GM23338 (cell line): ENCODE data around the gene RNF175. TPM values are rescaled to one million over a fixed set of nuclear protein-coding genes. Genes with fewer than 3 reads are reported as not detected.
A peak's percentile ranks its signal among the peaks of the same experiment; 100 is the strongest.

Source experiments
- ATAC-seq: fragments of 200-7000 bp; cut with Tn5 transposase; 3 replicates; pipeline ENCODE4 v1.9.1; 2020
- DNase-seq: peaks from one replicate; pipeline ENCODE4 v3.0.0-alpha.2; 2015; ENCODE audit warnings: low spot score
- H2AFZ ChIP-seq: fragments of 200-600 bp; sonication (generic); 2 replicates; pipeline ENCODE4 v1.8.0; 2016; ENCODE audit warnings: antibody characterized with exemption, mild to moderate bottlenecking, moderate library complexity
- H3F3A ChIP-seq: fragments of 200-600 bp; sonication (generic); replicated peaks from 2 replicates; pipeline ENCODE4 v1.8.0; 2017; ENCODE audit warnings: antibody characterized with exemption, mixed run types, low read depth
- H3K27ac ChIP-seq: fragments of 200-600 bp; sonication (generic); 2 replicates; pipeline ENCODE4 v1.6.1; 2016; ENCODE audit warnings: low read depth
- H3K27me3 ChIP-seq: fragments of 200-600 bp; sonication (generic); 2 replicates; pipeline ENCODE4 v1.8.0; 2016; ENCODE audit warnings: mild to moderate bottlenecking, mixed run types, moderate library complexity; ENCODE audit not compliant: insufficient read depth
- H3K36me3 ChIP-seq: fragments of 200-600 bp; sonication (generic); 2 replicates; pipeline ENCODE4 v1.8.0; 2016; ENCODE audit warnings: mild to moderate bottlenecking; ENCODE audit not compliant: insufficient read depth
- H3K4me1 ChIP-seq: fragments of 200-600 bp; sonication (generic); 2 replicates; pipeline ENCODE4 v1.8.0; 2016; ENCODE audit warnings: mild to moderate bottlenecking, moderate library complexity; ENCODE audit not compliant: insufficient read depth
- H3K4me2 ChIP-seq: fragments of 200-600 bp; sonication (generic); 2 replicates; pipeline ENCODE4 v1.7.1; 2017; ENCODE audit warnings: mixed run types
- H3K4me3 ChIP-seq: fragments of 200-600 bp; sonication (generic); 2 replicates; pipeline ENCODE4 v1.6.1; 2016; ENCODE audit warnings: mixed run types
- H3K79me2 ChIP-seq: fragments of 200-600 bp; sonication (generic); replicated peaks from 2 replicates; pipeline ENCODE4 v1.8.0; 2017; ENCODE audit warnings: mild to moderate bottlenecking; ENCODE audit not compliant: insufficient read depth
- H3K9me2 ChIP-seq: fragments of 200-600 bp; sonication (generic); 2 replicates; pipeline ENCODE4 v1.8.0; 2017; ENCODE audit not compliant: insufficient read depth
- H4K20me1 ChIP-seq: fragments of 200-600 bp; sonication (generic); replicated peaks from 2 replicates; pipeline ENCODE4 v1.8.0; 2017; ENCODE audit warnings: mild to moderate bottlenecking; ENCODE audit not compliant: insufficient read depth
- H3K27ac Mint-ChIP-seq: 2 replicates; pipeline ENCODE4 v1.8.0; 2020; ENCODE audit warnings: inconsistent platforms, mild to moderate bottlenecking, moderate library complexity, mixed read lengths
- H3K27me3 Mint-ChIP-seq: 3 replicates; pipeline ENCODE4 v1.8.0; 2022; ENCODE audit warnings: low read depth, mild to moderate bottlenecking, moderate library complexity, mixed read lengths, inconsistent platforms; ENCODE audit not compliant: insufficient read depth, poor library complexity
- H3K36me3 Mint-ChIP-seq: 3 replicates; pipeline ENCODE4 v1.8.0; 2021; ENCODE audit warnings: low read depth, mild to moderate bottlenecking, inconsistent platforms, moderate library complexity, mixed read lengths
- H3K4me1 Mint-ChIP-seq: 3 replicates; pipeline ENCODE4 v1.8.0; 2020; ENCODE audit warnings: mild to moderate bottlenecking, inconsistent platforms, mixed read lengths
- H3K4me3 Mint-ChIP-seq: 3 replicates; pipeline ENCODE4 v1.8.0; 2021; ENCODE audit warnings: moderate library complexity, mild to moderate bottlenecking, inconsistent platforms, mixed read lengths
- H3K9me3 Mint-ChIP-seq: 3 replicates; pipeline ENCODE4 v1.8.0; 2020; ENCODE audit warnings: moderate library complexity, mild to moderate bottlenecking, inconsistent platforms, mixed read lengths
- CTCF ChIP-seq, 2 experiments: fragments of 200-600 bp in 1 of 2; sonication (generic) in 1 of 2; conservative IDR thresholded peaks; 2 replicates each; pipeline versions ENCODE4 v1.5.1 to v1.6.1; 2016 to 2017; ENCODE audit warnings: antibody characterized with exemption in 2 of 2, low read depth in 2 of 2, mild to moderate bottlenecking in 2 of 2, moderate library complexity in 1 of 2
- POLR2AphosphoS5 ChIP-seq: IDR thresholded peaks from 2 replicates; pipeline ENCODE4 v1.6.1; 2016; ENCODE audit warnings: antibody characterized with exemption, low read depth
- REST ChIP-seq: IDR thresholded peaks from one replicate; pipeline ENCODE4 v1.6.1; 2018; ENCODE audit warnings: antibody characterized with exemption; ENCODE audit not compliant: unreplicated experiment
- STAT1 ChIP-seq: IDR thresholded peaks from one replicate; pipeline ENCODE4 v1.6.1; 2016; ENCODE audit warnings: antibody characterized with exemption; ENCODE audit not compliant: unreplicated experiment
- ZNF114 ChIP-seq: fragments of 250-450 bp; sonication (Bioruptor Pico); IDR thresholded peaks from 2 replicates; pipeline ENCODE4 v1.5.0; 2020; ENCODE audit warnings: mild to moderate bottlenecking, moderate library complexity
- ZNF331 ChIP-seq: fragments of 250-450 bp; sonication (Bioruptor Pico); IDR thresholded peaks from 2 replicates; pipeline ENCODE4 v1.5.0; 2020; ENCODE audit warnings: low read depth, mild to moderate bottlenecking, moderate library complexity
- ZNF462 ChIP-seq: fragments of 250-450 bp; sonication (Bioruptor Pico); IDR thresholded peaks from 2 replicates; pipeline ENCODE4 v1.5.0; 2020; ENCODE audit warnings: mild to moderate bottlenecking, moderate library complexity
- polyA plus RNA-seq: library from polyadenylated mRNA; unstranded; fragments of >200 nt; fragmentation: Nextera tagmentation; extraction: Ambion mirVana; gene quantifications from 2 replicates; pipeline ENCODE4 v1.2.1, GENCODE V29; 2016
- total RNA-seq: library from RNA; depleted of rRNA; stranded (reverse); fragments of >200 nt; shearing (Covaris generic); gene quantifications from 2 replicates; pipeline ENCODE4 v1.2.3, GENCODE V29; 2014

Gene RNF175
- total and polyA plus RNA-seq, 2 experiments from 2014 or later: 4.7 to 4.8 TPM

- TF ChIP-seq ZNF462 (CRISPR knock-in tag) (no peak), ZNF331 (CRISPR knock-in tag) (no peak), ZNF114 (CRISPR knock-in tag) (no peak), STAT1 (no peak)
Observed at GRCh38 chr4:153782581-153782980, 22.8 kb upstream of the RNF175 start (continued).

GRCh38 chr4:153781717-153782416 lies 22.0 kb upstream of the RNF175 start:
- H3K27me3 ChIP-seq: no peaks in the 10 kb centered on the region
- H3F3A ChIP-seq: no peaks in the 10 kb centered on the region
- H3K4me3 ChIP-seq: 0 out of 2 replicates have a peak overlapping the region, but pooled peaks have one; percentile 5
- peaks cover 55% of the 10 kb centered on the region for H3K4me1 Mint-ChIP-seq
- H3K36me3 Mint-ChIP-seq: peaks cover 80% of the 10 kb centered on the region
- no peak for TF ChIP-seq REST
- TF ChIP-seq CTCF (conservative IDR thresholded peaks at IDR 0.05; ENCODE audit: low read depth in 2 of 2): peak; percentile 23 to 29
- peak; percentile 21; the same call in 1 of the 2 replicates for TF ChIP-seq POLR2AphosphoS5
- peaks cover 27% of the 10 kb centered on the region for H3K79me2 ChIP-seq
- H3K27ac Mint-ChIP-seq: peak overlapping the region; percentile 55
- peaks cover 35% of the 10 kb centered on the region; the same call in 1 of the 2 replicates for H3K36me3 ChIP-seq
- peak; percentile 55 for DNase-seq
- peak overlapping the region; percentile 14 for H3K4me3 Mint-ChIP-seq
- H3K9me2 ChIP-seq: no peaks in the 10 kb centered on the region
- peaks cover 36% of the 10 kb centered on the region for H3K4me1 ChIP-seq
- H2AFZ ChIP-seq: no peak overlapping the region
- peak; percentile 60 for ATAC-seq
- peaks cover 21% of the 10 kb centered on the region for H4K20me1 ChIP-seq
- peak overlapping the region; percentile 55 for H3K27ac ChIP-seq
- no peaks in the 10 kb centered on the region; the same call in 2 of the 3 replicates for H3K9me3 Mint-ChIP-seq
- peaks cover 9% of the 10 kb centered on the region for H3K27me3 Mint-ChIP-seq
- peak overlapping the region; percentile 16; the same call in 1 of the 2 replicates for H3K4me2 ChIP-seq
